ENCODE data around the gene DCTN1.

Gene DCTN1

DNA sequence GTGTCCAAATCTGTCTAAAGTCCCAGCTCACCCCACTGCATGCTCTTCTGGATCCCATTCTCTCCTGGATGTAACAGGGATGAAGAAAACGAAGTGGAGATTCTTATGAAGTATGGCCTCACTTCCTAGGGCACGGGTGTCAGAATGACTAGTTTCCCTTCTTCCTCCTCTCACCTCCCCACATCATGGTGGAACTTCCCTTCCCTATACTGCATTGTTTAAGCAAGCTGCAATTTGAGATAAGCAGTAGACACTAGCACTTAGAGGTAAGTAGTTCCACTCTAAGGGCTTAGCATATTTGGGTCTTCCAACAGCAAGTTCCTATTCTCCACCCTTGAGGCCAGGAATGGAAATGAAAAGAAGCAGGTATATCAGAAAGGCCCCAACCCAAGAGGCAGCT, 66.6 kb downstream of the DCTN1 start:
- Histone ChIP-seq H3K36me3 (ENCODE audit: control insufficient read depth, low read depth, low read length) (no peaks in the 10 kb centered on the region), H3K27me3 (ENCODE audit: control insufficient read depth, insufficient read depth, low read length) (no peaks in the 10 kb centered on the region), H3K9ac (ENCODE audit: low read length) (no peak overlapping the region), H3K9me3 (ENCODE audit: control insufficient read depth, low read depth, low read length) (no peaks in the 10 kb centered on the region), H3K4me3 (ENCODE audit: low read length) (no peak overlapping the region), H3K27ac (ENCODE audit: low read length) (no peak overlapping the region), H3K4me1 (ENCODE audit: control insufficient read depth, low read depth, low read length) (no peaks in the 10 kb centered on the region)

DNA sequence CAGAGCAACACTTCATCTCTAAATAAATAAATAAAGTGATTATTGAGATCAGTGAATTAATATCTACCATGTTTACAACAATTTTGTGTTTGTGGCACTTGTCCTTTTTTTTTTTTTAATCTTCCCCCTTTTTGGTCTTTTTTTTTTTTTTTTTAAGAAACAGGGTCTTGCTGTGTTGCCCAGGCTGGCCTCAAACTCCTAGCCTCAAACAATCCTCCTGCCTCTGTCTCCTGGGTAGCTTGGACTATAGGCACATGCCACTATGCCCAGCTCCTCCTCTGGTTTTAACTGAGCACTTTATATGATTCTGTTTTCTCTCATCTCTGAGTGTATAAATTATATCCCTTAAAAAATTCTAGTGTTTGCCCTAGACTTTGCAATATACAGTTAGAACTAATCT, 67.2 kb downstream of the DCTN1 start:
- Histone ChIP-seq H3K27me3 (ENCODE audit: control insufficient read depth, insufficient read depth, low read length) (no peaks in the 10 kb centered on the region), H3K9me3 (ENCODE audit: control insufficient read depth, low read depth, low read length) (no peaks in the 10 kb centered on the region), H3K4me1 (ENCODE audit: control insufficient read depth, low read depth, low read length) (no peaks in the 10 kb centered on the region), H3K4me3 (ENCODE audit: low read length) (no peak overlapping the region), H3K9ac (ENCODE audit: low read length) (no peak overlapping the region), H3K27ac (ENCODE audit: low read length) (no peak overlapping the region), H3K36me3 (ENCODE audit: control insufficient read depth, low read depth, low read length) (no peaks in the 10 kb centered on the region)
